ENCODE measurements around the gene MFAP5.

GRCh38 chr12:8680533-8680932, 17.9 kb upstream of the MFAP5 start:
- no peak for TF ChIP-seq ESRRA (IDR thresholded peaks at IDR 0.05; ENCODE audit: low read length)
- no peak for TF ChIP-seq JUND (IDR thresholded peaks at IDR 0.05; ENCODE audit: low read depth, low read length)
- TF ChIP-seq ZBTB33 (IDR thresholded peaks at IDR 0.05) = no peak
- no peak for TF ChIP-seq EZH2 (IDR thresholded peaks at IDR 0.05; ENCODE audit: borderline replicate concordance, control insufficient read depth, low read depth, low read length)
- no peak for TF ChIP-seq POLR2A (IDR thresholded peaks at IDR 0.05; ENCODE audit: low read depth, low read length)
- TF ChIP-seq POLR2AphosphoS5 (IDR thresholded peaks at IDR 0.05; ENCODE audit: low read length) = no peak
- no peak for TF ChIP-seq CTCF (IDR thresholded peaks at IDR 0.05 in 2 of 3, conservative IDR thresholded peaks at IDR 0.05 in 1 of 3; ENCODE audit: control insufficient read depth in 2 of 3, extremely low read depth in 1 of 3, insufficient read depth in 1 of 3, low read depth in 3 of 3, low read length in 3 of 3)
- TF ChIP-seq POU2F2 (IDR thresholded peaks at IDR 0.05; ENCODE audit: borderline replicate concordance, low read depth, low read length) = no peak
